HepG2 (cell line): Measurements from ENCODE around the gene CSF3R. TPM values are rescaled to one million over a fixed set of nuclear protein-coding genes. Genes with fewer than 3 reads are reported as not detected.

Experiments used
- ATAC-seq: fragments of 200-7000 bp; cut with Tn5 transposase; 3 replicates; pipeline ENCODE4 v1.9.1; 2020; ENCODE audit warnings: mild to moderate bottlenecking, moderate library complexity
- BruUV-seq: library from RNA; stranded (reverse); fragments of 400-500 nt; replicated peaks from 2 replicates; lab custom pipeline; 2021; lab: Mats Ljungman, UMichigan
- CTCF ChIA-PET: fragments of 300-600 bp; formaldehyde crosslinking; extraction: SDS; loops from one replicate; lab custom pipeline; 2021; ENCODE audit warnings: low total read pairs, inconsistent platforms, low intra/inter-chr PET ratio; lab: Yijun Ruan, JAX
- POLR2A ChIA-PET: fragments of 350-600 bp; sonication (Branson Sonifier 250); formaldehyde crosslinking; loops from one replicate; lab custom pipeline; 2020; ENCODE audit warnings: antibody characterized with exemption, inconsistent platforms; lab: Yijun Ruan, JAX
- DNase-seq: peaks from one replicate; pipeline ENCODE4 v3.0.0-alpha.2; 2015; ENCODE audit warnings: low spot score
- FAIRE-seq: peaks from 3 replicates; lab custom pipeline; 2011; peaks lifted over from hg19 to GRCh38; lab: Jason Lieb, UNC
- H2AFZ ChIP-seq: one replicate; pipeline ENCODE4 v1.6.1; 2011; ENCODE audit warnings: low read length, inconsistent platforms
- H3K27ac ChIP-seq: fragments of 300-600 bp; 3 replicates; pipeline ENCODE4 v1.8.0; 2011; ENCODE audit warnings: mixed run types, mild to moderate bottlenecking, mixed read lengths, low read length, inconsistent platforms; ENCODE audit not compliant: insufficient read depth; ENCODE audit errors: extremely low read length
- H3K27me3 ChIP-seq, 2 experiments: fragments of 200-600 bp in 1 of 2; 2 replicates in 1 of 2; 3 replicates in 1 of 2; pipeline versions ENCODE4 v1.6.0 to v1.8.0; 2011; ENCODE audit warnings: low read length in 2 of 2, mild to moderate bottlenecking in 2 of 2, moderate library complexity in 2 of 2, inconsistent platforms in 1 of 2; ENCODE audit not compliant: insufficient read depth in 2 of 2, control insufficient read depth in 1 of 2
- H3K36me3 ChIP-seq, 2 experiments: fragments of 200-600 bp in 1 of 2; replicated peaks in 1 of 2; 2 replicates in 1 of 2; 3 replicates in 1 of 2; pipeline versions ENCODE4 v1.5.1 to v1.8.0; 2011; ENCODE audit warnings: low read length in 2 of 2, inconsistent platforms in 1 of 2; ENCODE audit not compliant: insufficient read depth in 2 of 2, control insufficient read depth in 1 of 2
- H3K4me1 ChIP-seq: 2 replicates; pipeline ENCODE4 v1.5.1; 2012; ENCODE audit warnings: low read length, inconsistent platforms; ENCODE audit not compliant: insufficient read depth
- H3K4me2 ChIP-seq: 2 replicates; pipeline ENCODE4 v1.6.0; 2011; ENCODE audit warnings: low read depth, low read length, inconsistent platforms
- H3K4me3 ChIP-seq, 3 experiments: fragments of 200-600 bp in 1 of 3; sonication (generic), shearing (Covaris generic) in 1 of 3; replicated peaks in 1 of 3; 2 replicates each; pipeline ENCODE4 v1.5.1; 2011 to 2016; ENCODE audit warnings: low read length in 3 of 3, inconsistent platforms in 2 of 3, low read depth in 2 of 3, mild to moderate bottlenecking in 2 of 3, control low read depth in 1 of 3, mixed read lengths in 1 of 3; ENCODE audit not compliant: insufficient read depth in 1 of 3
- H3K79me2 ChIP-seq: one replicate; pipeline ENCODE4 v1.6.1; 2011; ENCODE audit warnings: low read length, inconsistent platforms; ENCODE audit not compliant: insufficient read depth
- H3K9ac ChIP-seq: 2 replicates; pipeline ENCODE4 v1.6.0; 2011; ENCODE audit warnings: mild to moderate bottlenecking, low read depth, low read length, inconsistent platforms; ENCODE audit not compliant: insufficient read depth
- H3K9me3 ChIP-seq: 2 replicates; pipeline ENCODE4 v1.5.1; 2012; ENCODE audit warnings: mild to moderate bottlenecking, low read length
- H4K20me1 ChIP-seq: 2 replicates; pipeline ENCODE4 v1.6.0; 2011; ENCODE audit warnings: inconsistent platforms, mild to moderate bottlenecking, low read length, moderate library complexity; ENCODE audit not compliant: insufficient read depth
- CBFB ChIP-seq: sonication (generic); formaldehyde crosslinking; IDR thresholded peaks from 2 replicates; pipeline ENCODE4 v1.4.0; 2020; ENCODE audit warnings: missing genetic modification reagents
- CTCF ChIP-seq: sonication (generic); formaldehyde crosslinking; IDR thresholded peaks from 2 replicates; pipeline ENCODE4 v1.5.0; 2020; ENCODE audit warnings: mild to moderate bottlenecking, missing genetic modification reagents, moderate library complexity
- FOXA3 ChIP-seq: IDR thresholded peaks from 2 replicates; pipeline ENCODE4 v1.6.1; 2016; ENCODE audit warnings: missing genetic modification reagents, missing compliant biosample characterization
- GATAD2A ChIP-seq: IDR thresholded peaks from 2 replicates; pipeline ENCODE4 v1.6.1; 2016
- MAZ ChIP-seq, 2 experiments: sonication (generic) in 1 of 2; formaldehyde crosslinking in 1 of 2; IDR thresholded peaks; 2 replicates each; pipeline versions ENCODE4 v1.5.0 to v1.6.1; 2012 to 2020; ENCODE audit warnings: low read depth in 2 of 2, mild to moderate bottlenecking in 2 of 2, borderline replicate concordance in 1 of 2, improper control_type of control experiment in 1 of 2, low read length in 1 of 2, missing genetic modification reagents in 1 of 2, moderate library complexity in 1 of 2
- NFKBIZ ChIP-seq: IDR thresholded peaks from 2 replicates; pipeline ENCODE4 v1.6.1; 2018; ENCODE audit warnings: missing genetic modification reagents, missing compliant biosample characterization
- PAX8 ChIP-seq: sonication (generic); formaldehyde crosslinking; IDR thresholded peaks from 2 replicates; pipeline ENCODE4 v1.8.0; 2022; ENCODE audit warnings: mild to moderate bottlenecking, missing genetic modification reagents, borderline replicate concordance
- RAD21 ChIP-seq: fragments of 450-650 bp; formaldehyde crosslinking; IDR thresholded peaks from 2 replicates; pipeline ENCODE4 v1.5.0; 2020; ENCODE audit warnings: mild to moderate bottlenecking
- RELA ChIP-seq: sonication (generic); formaldehyde crosslinking; IDR thresholded peaks from 2 replicates; pipeline ENCODE4 v1.4.0; 2020; ENCODE audit warnings: missing genetic modification reagents
- SAP130 ChIP-seq: IDR thresholded peaks from 2 replicates; pipeline ENCODE4 v1.6.1; 2016; ENCODE audit warnings: low read depth
- SMC3 ChIP-seq: IDR thresholded peaks from 2 replicates; pipeline ENCODE4 v1.6.1; 2011; ENCODE audit warnings: low read length, improper control_type of control experiment
- STAG1 ChIP-seq: sonication (generic); formaldehyde crosslinking; IDR thresholded peaks from 2 replicates; pipeline ENCODE4 v1.4.0; 2020; ENCODE audit warnings: missing genetic modification reagents
- TBX2 ChIP-seq: sonication (generic); formaldehyde crosslinking; IDR thresholded peaks from 2 replicates; pipeline ENCODE4 v1.5.0; 2020; ENCODE audit warnings: missing genetic modification reagents, mild to moderate bottlenecking, borderline replicate concordance
- TEAD3 ChIP-seq: optimal IDR thresholded peaks from 2 replicates; pipeline ENCODE3; 2016; ENCODE audit warnings: borderline replicate concordance
- THAP11 ChIP-seq: IDR thresholded peaks from 2 replicates; pipeline ENCODE4 v1.6.1; 2016; ENCODE audit warnings: missing biosample characterization, missing genetic modification reagents
- TRAFD1 ChIP-seq: sonication (generic); formaldehyde crosslinking; IDR thresholded peaks from 2 replicates; pipeline ENCODE4 v1.5.1; 2020; ENCODE audit warnings: missing genetic modification reagents, mild to moderate bottlenecking, borderline replicate concordance
- ZNF574 ChIP-seq: sonication (generic); formaldehyde crosslinking; IDR thresholded peaks from 2 replicates; pipeline ENCODE4 v1.4.0; 2020; ENCODE audit warnings: missing genetic modification reagents
- ZNF788 ChIP-seq: sonication (generic); formaldehyde crosslinking; IDR thresholded peaks from 2 replicates; pipeline ENCODE4 v1.5.0; 2020; ENCODE audit warnings: mild to moderate bottlenecking, missing genetic modification reagents, borderline replicate concordance
- WGBS: methylation state at CpG from one replicate; pipeline ENCODE4 v1.1.6; 2017; ENCODE audit warnings: low lambda C conversion rate; 5-methylcytosine and 5-hydroxymethylcytosine counted together
- in situ Hi-C: cut with HindIII; loops from 2 replicates; pipeline ENCODE4 v1.10.0; 2017; ENCODE audit warnings: low pct_unique_long_range_greater_than_20kb; ENCODE audit not compliant: extremely low pct_ligation_motif_present
- intact Hi-C: fragments of 100-400 bp; cut with micrococcal nuclease; formaldehyde crosslinking; loops from one replicate; pipeline ENCODE4 v1.10.0; 2022; ENCODE audit not compliant: unreplicated experiment
- polyA plus RNA-seq, 8 experiments: library from polyadenylated mRNA; depleted of rRNA in 3 of 8; stranded (reverse) in 7 of 8; unstranded in 1 of 8; fragments of >200 nt; fragmentation: Illumina TruSeq in 4 of 8; extraction: Trizol in 4 of 8; gene quantifications; 2 replicates each; pipeline versions ENCODE4 v1.2.1 to v1.2.3, GENCODE V29; 2011 to 2016; ENCODE audit warnings: low read depth in 4 of 8, missing spikeins in 1 of 8, mixed read lengths in 1 of 8; ENCODE audit not compliant: insufficient read depth in 1 of 8
- total RNA-seq, 5 experiments: library from RNA; depleted of rRNA; stranded (reverse); fragments of >200 nt; fragmentation: Illumina TruSeq; extraction: Trizol; gene quantifications; 2 replicates each; pipeline ENCODE4 v1.2.3, GENCODE V29; 2016; ENCODE audit warnings: low read depth in 1 of 5

Gene CSF3R
- total and polyA plus RNA-seq, 2 of the 13 experiments (the other 11 are each of a cell fraction or from before 2014, with no cell fraction given) = 11.9 to 28.8 TPM

GRCh38 chr1:36420836-36421317 lies 61.8 kb downstream of the CSF3R start:
- H3K79me2 ChIP-seq = no peaks in the 10 kb centered on the region
- H3K27me3 ChIP-seq = no peaks in the 10 kb centered on the region
- peak; percentile 56 for DNase-seq
- no peak overlapping the region for H3K4me2 ChIP-seq
- no peaks in the 10 kb centered on the region for H3K9me3 ChIP-seq
- no peak overlapping the region for H2AFZ ChIP-seq
- H3K36me3 ChIP-seq = no peaks in the 10 kb centered on the region; a peak in 1 of 5 replicates
- H3K4me1 ChIP-seq = peaks cover 13% of the 10 kb centered on the region
- 20% methylated on average over 13 of the region's 13 CpGs for WGBS
- BruUV-seq = no TSS peak
- peak; percentile 89 for FAIRE-seq
- intact Hi-C loops (loop anchor here (2.0 to 10.0 kb wide), 4 partner anchors 39 to 276 kb away; partner anchors contain the start of gene TRAPPC3), in situ Hi-C loops (loop anchor here (5.0 kb wide), 1 partner anchor 79 kb away; no protein-coding TSS in a partner anchor)
- ChIA-PET CTCF (interaction anchor here (2.3 kb wide), 1 partner anchor 78 kb away, joined by 24 read pairs; no protein-coding TSS in a partner anchor), POLR2A (no interaction called here)
- no peak overlapping the region for H3K27ac ChIP-seq
- peak; percentile 95 for ATAC-seq
- no peak overlapping the region for H3K4me3 ChIP-seq
- H3K9ac ChIP-seq = no peak overlapping the region
- H4K20me1 ChIP-seq = no peaks in the 10 kb centered on the region
- 0 out of 2 replicates have a peak, but pooled peaks have one; percentile 34 for TF ChIP-seq RELA (CRISPR knock-in tag)
- peak; percentile 88 for TF ChIP-seq RAD21
- 0 out of 2 replicates have a peak, but pooled peaks have one; percentile 50 for TF ChIP-seq CBFB
- TF ChIP-seq SMC3 = peak; percentile 76
- no peak for TF ChIP-seq NFKBIZ
- peak; percentile 66 for TF ChIP-seq THAP11
- 0 out of 2 replicates have a peak, but pooled peaks have one; percentile 22 for TF ChIP-seq GATAD2A
- 0 out of 2 replicates have a peak, but pooled peaks have one; percentile 6 for TF ChIP-seq FOXA3 (CRISPR knock-in tag)
- TF ChIP-seq TRAFD1 = no peak
- TF ChIP-seq TEAD3 = peak; percentile 15
- no peak for TF ChIP-seq PAX8 (CRISPR knock-in tag)
- peak; percentile 97 for TF ChIP-seq CTCF (CRISPR knock-in tag)
- peak; percentile 22; the same call in 1 of the 2 replicates for TF ChIP-seq TBX2 (CRISPR knock-in tag)
- 0 out of 2 replicates have a peak, but pooled peaks have one; percentile 39 for TF ChIP-seq ZNF788 (CRISPR knock-in tag)
- TF ChIP-seq SAP130 (CRISPR knock-in tag) = peak; percentile 45
- no peak for TF ChIP-seq MAZ (IDR thresholded peaks at IDR 0.05; ENCODE audit: borderline replicate concordance, low read depth, low read length)
- no peak for TF ChIP-seq MAZ (CRISPR knock-in tag; IDR thresholded peaks at IDR 0.05; ENCODE audit: low read depth)
- 0 out of 2 replicates have a peak, but pooled peaks have one; percentile 14 for TF ChIP-seq ZNF574 (CRISPR knock-in tag)
- TF ChIP-seq STAG1 = peak; percentile 95
